Effector CD8-positive, alpha-beta T cell (primary cell): ENCODE measurements around the gene ZSCAN18.
"Not testable (repeated sequence)": the region's sequence is repeated elsewhere in the genome, so short reads cannot be mapped to it uniquely, and the experiment has no call there.

Source experiments
- DNase-seq: peaks from one replicate; lab custom pipeline; 2025; lab: John Stamatoyannopoulos, UW
- total RNA-seq, 4 experiments: gene quantifications; one replicate each; lab custom pipeline; 2026; lab: John Stamatoyannopoulos, UW

Gene ZSCAN18, protein sequence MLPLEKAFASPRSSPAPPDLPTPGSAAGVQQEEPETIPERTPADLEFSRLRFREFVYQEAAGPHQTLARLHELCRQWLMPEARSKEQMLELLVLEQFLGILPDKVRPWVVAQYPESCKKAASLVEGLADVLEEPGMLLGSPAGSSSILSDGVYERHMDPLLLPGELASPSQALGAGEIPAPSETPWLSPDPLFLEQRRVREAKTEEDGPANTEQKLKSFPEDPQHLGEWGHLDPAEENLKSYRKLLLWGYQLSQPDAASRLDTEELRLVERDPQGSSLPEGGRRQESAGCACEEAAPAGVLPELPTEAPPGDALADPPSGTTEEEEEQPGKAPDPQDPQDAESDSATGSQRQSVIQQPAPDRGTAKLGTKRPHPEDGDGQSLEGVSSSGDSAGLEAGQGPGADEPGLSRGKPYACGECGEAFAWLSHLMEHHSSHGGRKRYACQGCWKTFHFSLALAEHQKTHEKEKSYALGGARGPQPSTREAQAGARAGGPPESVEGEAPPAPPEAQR
- 19.9 to 38.4 (median 26.5) reads per million in 4 experiments for total RNA-seq

DNA sequence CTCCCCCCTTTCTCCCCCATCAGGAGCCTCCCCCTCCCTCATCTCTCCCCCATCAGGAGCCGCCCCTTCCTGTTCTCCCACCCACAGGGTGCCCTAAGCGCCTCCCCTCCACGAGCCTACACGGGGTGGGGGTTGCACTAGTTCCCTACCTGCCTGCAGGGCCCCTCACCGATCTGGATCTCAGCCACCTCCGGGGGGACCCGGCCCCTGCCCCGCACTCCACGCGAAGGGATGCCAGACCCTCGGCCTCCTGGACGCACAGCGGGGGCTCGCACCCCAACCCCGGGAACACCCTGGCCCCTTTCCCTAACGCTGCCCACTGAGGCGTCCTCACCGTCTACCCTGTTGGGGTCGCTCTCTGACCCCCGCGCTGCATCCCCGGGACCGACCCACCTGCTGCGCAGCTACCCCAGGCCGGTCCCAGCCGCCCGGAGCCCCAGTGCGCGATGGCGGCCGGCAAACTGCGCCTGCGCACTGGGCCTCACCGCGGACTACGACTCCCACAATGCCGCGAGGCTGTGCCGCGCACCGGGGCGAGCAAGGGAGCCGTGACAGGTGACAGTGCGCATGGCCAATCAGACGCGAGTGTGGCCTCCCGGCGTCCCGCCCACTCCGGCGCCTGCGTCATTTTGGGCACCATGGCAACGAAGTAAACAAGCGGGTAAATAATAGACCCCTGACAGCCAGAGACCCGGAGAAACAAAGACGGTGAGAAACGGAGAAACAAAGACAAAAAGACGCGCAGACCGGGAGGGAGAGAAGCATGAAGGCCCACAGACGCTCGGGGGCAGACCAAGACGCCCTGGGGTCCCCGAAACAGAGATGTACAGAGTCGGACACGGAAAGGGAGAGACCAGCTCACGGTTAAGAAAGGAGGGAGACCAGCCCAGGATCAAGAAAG lies at the start of gene ZSCAN18:
Gene ZSCAN18 (minus strand): TSS at position 451 of the 901 bp plus-strand sequence. CDS start 7,964 bp downstream, outside the sequence.
- DNase-seq, result peak; percentile 99

DNA sequence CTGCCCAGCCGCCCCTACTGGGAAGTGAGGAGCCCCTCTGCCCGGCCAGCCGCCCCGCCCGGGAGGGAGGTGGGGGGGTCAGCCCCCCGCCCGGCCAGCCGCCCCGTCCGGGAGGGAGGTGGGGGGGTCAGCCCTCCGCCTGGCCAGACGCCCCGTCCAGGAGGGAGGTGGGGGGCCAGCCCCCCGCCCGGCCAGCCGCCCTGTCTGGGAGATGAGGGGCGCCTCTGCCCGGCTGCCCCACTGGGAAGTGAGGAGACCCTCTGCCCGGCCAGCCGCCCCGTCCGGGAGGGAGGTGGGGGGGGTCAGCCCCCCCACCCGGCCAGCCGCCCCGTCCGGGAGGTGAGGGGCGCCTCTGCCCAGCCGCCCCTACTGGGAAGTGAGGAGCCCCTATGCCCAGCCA lies 49.4 kb upstream of the ZSCAN18 start:
- DNase-seq, result not testable (repeated sequence)

GRCh38 chr19:58145849-58146248 lies 47.8 kb upstream of the ZSCAN18 start:
- DNase-seq, result no peak

- no peak for DNase-seq
Observed at GRCh38 chr19:58134244-58134643, 36.2 kb upstream of the ZSCAN18 start.

DNA sequence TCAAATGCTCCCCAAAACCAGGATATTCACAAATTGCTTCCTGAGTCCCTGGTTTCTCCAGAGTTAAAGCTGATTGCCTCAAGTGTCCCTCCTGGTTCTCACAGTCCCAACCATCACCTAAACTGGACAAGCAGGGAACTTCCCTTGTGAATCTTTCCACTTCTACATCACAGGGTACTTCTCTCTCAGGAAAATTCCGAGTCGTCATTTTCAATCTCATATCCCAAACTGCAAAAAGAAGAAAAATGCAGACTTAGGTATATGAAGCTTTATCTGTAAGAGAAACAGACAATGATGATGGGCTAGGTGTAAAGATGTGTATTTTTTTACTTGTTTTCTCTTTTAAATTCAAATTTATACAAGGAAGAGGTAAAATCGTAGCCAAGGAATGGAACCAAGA lies 31.3 kb upstream of the ZSCAN18 start:
- DNase-seq, result no peak

DNA sequence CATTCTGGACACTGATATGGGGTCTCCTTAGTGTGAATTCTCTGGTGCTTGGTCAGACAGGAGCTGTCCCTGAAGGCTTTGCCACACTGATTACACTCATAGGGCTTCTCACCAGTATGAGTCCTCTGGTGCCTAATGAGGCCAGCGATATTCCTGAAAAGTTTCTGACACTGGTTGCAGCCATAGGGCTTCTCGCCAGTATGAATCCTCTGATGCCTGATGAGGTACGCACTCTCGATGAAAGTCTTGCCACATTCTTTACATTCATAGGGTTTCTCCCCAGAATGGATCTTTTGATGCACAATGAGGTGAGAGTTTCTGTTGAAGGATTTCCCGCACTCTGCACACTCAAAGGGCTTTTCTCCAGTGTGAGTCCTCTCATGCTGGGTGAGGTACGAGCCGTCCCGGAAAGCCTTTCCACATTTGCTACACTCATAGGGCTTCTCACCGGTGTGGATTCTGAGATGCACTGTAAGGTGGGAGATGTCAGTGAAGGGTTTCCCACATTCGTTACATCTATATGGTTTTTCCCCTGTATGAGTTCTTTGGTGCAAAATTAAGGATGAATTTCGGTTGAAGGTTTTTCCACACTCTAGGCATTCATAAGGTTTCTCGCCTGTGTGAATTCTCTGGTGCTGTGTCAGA lies 30.1 kb upstream of the ZSCAN18 start:
- no peak for DNase-seq

DNA sequence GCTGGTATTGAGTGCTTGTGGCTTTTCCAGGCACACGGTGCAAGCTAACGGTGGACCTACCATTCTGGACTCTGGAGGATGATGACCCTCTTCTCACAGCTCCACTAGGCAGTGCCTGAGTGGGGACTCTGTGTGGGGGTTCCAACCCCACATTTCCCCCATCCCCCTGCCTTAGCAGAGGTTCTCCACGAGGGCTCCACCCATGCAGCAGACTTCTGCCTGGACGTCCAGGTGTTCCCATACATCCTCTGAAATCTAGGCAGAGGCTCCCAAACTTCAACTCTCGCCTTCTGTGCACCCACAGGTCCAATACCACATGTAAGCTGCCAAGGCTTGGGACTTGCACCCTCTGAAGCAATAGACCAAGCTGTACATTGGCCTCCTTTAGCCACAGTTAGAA lies 25.3 kb upstream of the ZSCAN18 start:
- no peak for DNase-seq

DNA sequence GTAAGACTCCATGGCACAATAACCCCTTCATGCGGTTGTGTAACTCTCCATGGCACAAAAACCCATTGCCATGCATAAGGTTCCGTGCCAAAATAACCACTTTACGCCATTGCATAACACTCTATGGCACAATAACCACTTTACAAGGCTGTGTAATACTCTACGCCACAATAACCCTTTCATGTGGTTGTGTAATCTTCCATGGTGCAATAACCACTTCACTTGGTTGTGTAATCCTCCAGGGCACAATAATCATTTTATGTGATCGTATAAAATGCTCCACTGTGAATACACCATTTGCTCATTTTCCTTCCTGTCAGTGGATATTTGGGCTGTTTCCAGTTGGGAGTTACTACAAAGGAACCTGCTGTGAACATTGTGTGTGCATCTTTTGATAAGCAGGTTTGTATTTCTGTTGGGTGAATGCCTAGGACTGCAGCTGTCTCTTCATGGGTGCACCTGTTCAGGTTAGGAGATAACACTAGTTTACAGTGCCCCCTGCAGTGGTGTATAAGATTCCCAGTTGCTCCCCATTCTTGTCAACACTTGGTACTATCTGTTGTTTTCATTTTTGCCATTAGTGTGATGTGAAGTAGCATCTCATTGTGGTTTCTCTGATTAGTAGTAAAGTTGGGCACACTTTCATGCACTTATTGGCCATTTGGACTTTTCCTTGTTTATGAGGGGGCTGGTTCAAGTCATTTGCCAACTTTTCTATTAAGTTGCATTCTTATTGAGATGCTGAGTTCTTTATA lies 21.1 kb upstream of the ZSCAN18 start:
- DNase-seq, result no peak

DNA sequence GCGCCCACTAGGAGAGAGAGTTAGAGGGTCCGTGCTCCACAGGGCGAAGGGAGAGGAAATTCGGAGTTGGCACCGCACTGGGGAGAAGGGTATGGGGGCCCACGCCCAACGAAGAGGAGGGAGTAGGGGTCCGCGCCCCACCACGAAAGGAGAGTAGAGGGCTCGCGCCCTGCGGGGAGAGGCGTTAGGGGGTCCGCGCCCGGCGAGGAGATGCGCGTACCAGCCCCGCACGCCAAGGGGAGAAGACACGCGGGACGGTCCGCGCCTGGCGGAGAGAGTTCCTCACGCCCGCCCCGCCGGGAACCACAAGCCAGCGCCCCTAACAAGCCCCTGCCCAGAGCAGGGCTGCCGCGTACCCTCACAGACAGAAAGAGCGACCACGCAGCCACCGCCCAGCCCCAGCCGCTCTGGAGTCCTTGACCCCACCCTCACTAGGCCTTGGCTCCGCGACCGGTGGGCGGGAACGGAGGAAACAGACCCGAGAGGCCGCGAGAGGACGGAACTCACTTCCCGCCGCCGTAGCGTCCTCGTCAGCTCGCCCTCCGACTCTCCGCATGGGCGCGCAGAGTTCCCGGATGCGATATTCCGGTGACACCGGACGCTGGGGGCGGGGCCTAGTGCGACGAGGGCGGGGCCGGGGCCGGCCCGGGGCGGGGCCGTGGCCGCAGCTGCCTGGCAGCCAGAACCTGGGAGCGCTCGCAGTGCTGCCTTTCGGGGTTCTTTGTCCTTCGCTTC lies 20.0 kb upstream of the ZSCAN18 start:
- DNase-seq, result no peak

- no peak for DNase-seq
Observed at GRCh38 chr19:58108546-58108817, 10.5 kb upstream of the ZSCAN18 start.

DNA sequence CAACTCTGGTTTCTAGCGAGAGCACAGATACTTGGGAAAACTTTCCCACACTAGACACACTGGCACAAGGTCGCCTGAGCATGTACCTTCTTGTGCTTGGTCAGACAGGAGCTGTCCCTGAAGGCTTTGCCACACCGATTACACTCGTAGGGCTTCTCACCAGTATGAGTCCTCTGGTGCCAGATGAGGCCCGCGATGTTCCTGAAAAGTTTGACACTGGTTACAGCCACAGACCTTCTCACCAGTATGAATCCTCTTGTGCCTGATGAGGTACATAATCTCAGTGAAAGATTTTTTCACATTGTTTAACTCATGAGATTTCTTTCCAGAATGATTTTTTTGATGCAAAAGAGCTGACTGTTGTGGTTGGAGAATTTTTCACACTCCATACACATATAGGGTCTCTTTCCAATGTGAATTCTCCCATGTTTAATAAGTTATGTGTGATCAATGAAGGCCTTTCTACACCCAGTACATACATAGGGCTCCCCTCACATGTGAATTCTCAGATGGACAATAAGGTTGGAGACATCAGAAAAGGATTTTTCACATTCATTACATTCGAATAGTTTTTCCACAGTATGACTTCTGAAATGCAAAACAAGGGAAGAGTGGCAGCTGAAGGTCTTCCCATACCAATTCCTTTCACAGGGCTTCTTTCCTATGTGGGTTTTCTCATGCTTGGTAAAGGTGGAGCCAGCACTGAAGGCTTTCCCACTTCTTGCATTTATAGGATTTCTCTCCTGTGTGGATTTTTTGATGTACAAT lies 9.9 kb upstream of the ZSCAN18 start:
- DNase-seq, result no peak

GRCh38 chr19:58098682-58098998 lies 609 bp upstream of the ZSCAN18 start:
- no peak for DNase-seq

- no peak for DNase-seq
Observed at GRCh38 chr19:58097349-58097748, 682 bp downstream of the ZSCAN18 start.

GRCh38 chr19:58096884-58097283 lies 1.1 kb downstream of the ZSCAN18 start:
- DNase-seq, result no peak

DNA sequence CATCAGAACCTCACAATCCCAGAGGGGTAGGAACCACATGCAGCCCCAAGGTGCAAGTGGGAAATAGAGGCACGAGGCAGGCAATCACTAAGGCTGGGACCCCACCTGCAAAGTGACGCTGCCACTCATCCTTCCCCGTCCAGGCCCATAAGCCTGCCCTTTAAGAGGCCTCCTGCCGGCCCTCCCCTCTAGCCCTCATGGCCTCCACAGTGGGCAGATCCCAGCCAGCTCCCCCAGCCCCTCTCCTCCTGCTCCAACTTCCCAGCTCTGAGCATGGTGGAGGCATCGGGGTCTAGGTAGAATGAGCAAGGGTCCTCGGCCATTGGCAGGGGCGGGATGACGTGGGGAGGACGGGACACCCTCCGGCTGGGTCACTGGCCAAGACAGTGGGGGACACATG lies 2.7 kb downstream of the ZSCAN18 start:
- no peak for DNase-seq

GRCh38 chr19:58093071-58093470 lies 5.0 kb downstream of the ZSCAN18 start:
- no peak for DNase-seq

DNA sequence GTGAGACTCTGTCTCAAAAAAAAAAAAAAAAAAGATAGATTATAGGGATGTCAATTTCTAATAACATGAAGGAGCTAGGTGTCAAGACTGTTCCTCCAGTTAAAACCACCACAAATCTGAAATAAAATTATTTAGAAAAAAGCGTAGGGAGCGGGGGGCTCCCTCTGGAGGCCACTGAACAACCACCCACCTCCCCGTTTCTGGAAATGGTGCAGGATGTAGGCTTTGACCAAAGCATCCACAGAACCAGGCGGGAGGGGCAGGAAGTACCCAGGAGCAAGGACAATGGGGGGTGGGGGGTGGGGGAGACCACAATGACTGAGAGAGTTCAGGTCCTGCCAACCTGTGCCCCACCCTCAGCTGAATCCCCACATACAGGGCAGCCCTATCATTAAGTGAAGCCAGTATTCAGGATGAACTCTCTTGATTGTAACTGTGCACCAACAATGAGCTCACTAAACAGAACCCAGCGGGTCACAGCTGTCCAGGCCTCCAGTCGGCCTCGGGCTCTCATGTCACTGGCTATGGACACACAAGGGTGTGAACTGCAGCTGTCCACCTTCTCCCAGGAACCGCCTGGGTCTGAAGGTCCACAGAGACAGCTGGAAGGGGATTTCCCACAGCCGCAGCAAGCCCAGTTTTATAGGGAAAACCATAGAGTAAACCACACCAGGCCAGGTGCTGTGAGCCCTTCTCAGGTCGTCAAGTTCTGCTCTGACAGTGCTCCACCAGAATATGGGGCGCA lies 6.6 kb downstream of the ZSCAN18 start:
- DNase-seq, result no peak

- no peak for DNase-seq
Observed at GRCh38 chr19:58089846-58090245, 8.2 kb downstream of the ZSCAN18 start.

- DNase-seq, result no peak
Observed at GRCh38 chr19:58088521-58089052, 9.4 kb downstream of the ZSCAN18 start.
